EH (cell line): ENCODE measurements around the gene ACTMAP.
"Not testable (repeated sequence)": the region's sequence is repeated elsewhere in the genome, so short reads cannot be mapped to it uniquely, and the experiment has no call there.

Source experiments
- DNase-seq: peaks from one replicate; pipeline ENCODE4 v3.0.0-alpha.2; 2015; ENCODE audit warnings: low read depth

ACTMAP gene

GRCh38 chr19:40750058-40750873 is at the start of gene ACTMAP:
ACTMAP (minus strand) TSS chr19:40750477; CDS start chr19:40749803, 674 bp downstream.
- DNase-seq: peak; percentile 100

DNA sequence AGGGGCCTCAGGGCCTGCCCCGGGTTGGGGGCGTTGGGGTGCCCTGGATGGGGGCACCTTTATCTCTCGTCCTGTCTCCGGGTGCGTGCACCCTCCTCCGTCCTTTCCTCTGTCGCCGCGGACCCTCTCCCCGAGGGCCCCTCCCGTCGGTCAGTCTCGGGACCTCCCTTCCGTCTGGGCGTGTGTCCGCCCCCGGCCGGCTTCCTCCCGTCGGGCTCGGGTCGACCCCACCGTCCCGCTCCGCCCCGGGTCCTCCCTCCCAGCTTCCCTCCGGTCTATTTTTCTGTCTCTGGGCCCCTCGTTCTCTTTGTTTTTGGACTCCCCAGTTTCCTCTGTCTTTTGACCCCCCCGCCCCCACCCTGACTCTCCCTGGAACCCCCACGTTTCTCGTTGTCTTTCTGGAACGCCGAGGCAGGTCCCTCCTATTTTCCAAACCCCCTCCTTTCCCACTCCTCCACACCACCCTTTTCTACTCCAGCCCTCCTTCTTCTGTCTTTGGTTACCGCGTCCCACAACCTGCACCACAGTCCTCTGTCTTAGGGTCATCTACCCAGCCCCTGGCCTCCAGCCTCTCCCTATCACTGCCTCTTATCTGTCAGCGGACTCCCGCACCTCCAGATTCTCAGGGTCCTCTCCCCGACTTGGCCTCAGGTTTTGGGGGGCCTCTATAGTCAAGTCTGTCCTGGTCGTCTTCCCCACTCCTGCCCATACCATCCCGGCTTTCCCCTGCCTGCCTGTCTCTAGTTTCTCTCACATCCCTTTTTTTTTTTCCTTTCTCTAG is 49.5 kb upstream of the ACTMAP start:
- peak; percentile 50 for DNase-seq

DNA sequence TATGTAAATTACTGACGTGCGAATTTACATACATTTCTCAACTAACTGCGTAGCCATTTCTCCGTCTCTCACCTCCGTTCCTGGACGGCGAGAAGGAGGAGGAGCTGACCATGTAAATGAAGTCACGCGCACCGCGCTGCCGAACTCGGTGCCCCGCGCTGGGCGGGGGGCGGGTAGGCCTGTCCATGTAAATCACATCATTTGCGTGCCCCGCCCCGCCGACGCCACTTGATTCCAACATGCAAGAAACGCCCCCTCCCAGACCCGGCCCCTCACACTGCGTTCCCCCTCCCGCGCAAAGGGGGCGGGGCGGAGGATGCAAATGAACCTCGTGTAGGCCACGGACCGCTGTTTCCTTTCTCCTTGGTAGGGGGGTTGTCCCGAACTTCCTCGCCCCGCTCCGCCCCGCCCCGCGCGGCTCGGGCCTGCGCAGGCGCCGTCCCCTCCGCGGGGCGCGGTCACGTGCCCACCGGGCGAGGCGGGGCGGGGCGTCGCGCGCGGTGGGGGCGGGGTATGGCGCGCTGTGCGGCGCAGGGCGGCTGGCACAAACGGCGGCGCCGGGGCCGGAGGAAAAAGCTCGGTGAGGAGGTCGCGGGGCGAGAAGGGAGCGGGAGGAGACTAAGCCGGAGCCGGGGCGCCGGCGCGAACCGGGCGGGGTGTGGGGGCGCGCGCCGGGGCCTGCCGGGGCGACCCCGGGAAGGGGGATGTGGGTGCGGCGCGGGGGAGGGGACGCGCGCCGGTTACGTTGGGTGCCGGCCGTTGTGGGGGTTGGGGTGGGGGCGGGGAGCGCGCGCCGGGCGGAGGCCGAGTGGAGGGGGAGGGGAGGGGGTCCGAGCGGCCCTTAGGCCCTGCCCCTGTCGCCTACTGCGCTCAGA is 48.6 kb upstream of the ACTMAP start, which contains the start of gene EGLN2:
EGLN2 (plus strand) TSS at position 509 of the 875 bp plus-strand sequence. CDS start 1,382 bp downstream, outside the sequence.
- peak; percentile 99 for DNase-seq

GRCh38 chr19:40797963-40798682 is 47.8 kb upstream of the ACTMAP start:
- DNase-seq: peak; percentile 74

DNA sequence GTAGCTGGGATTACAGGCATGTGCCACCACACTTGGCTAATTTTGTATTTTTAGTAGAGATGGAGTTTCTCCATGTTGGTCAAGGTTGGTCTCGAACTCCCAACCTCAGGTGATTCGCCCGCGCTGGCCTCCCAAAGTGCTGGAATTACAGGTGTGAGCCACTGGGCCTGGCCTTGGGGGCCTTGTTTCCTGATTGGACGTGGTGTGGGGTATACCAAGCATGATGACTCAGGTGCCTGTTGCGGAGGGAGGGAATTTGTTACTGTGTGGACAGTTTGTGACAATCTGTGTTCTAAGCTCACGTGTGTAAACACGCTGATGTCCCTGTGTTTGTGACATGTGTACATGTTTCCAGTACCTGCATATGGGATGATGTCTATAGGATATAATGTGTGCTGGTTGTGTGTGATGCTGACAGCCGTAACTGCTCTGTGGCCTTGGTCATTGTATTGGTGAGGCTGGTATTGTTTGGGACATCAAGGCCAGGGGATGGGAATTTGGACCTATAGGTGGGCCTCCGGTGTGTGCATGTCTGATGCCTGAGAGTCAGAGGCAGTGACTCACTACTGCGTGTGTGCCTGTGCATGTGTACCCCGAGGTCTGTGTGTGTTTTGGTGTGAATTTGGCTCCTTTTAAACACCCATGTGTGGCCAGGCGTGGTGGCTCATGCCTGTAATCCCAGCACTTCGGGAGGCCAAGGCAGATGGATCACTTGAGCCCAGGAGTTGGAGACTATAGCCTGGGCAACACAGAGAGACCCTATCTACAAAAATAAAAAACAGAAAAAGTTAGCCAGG is 47.1 kb upstream of the ACTMAP start:
- no peak for DNase-seq

GRCh38 chr19:40791996-40792395 is 41.7 kb upstream of the ACTMAP start:
- no peak for DNase-seq

DNA sequence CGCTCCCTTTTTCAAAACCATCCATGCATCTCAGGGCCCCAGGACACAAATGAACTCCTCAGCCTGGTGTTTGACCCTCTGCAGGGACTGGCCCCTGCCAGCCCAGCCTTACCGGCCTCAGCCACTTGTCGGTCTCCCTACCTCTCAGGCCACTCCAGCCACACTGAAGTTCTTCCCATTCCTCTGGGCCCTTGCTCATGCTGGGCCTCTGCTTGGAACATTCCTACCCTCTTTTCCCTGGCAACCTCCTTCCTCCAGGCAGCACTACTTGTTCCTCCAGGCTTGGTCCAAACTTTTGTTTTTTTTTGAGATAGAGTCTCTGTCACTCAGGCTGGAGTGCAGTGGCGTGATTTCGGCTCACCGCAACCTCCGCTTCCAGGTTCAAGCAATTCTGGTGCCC is 41.1 kb upstream of the ACTMAP start:
- no peak for DNase-seq

DNA sequence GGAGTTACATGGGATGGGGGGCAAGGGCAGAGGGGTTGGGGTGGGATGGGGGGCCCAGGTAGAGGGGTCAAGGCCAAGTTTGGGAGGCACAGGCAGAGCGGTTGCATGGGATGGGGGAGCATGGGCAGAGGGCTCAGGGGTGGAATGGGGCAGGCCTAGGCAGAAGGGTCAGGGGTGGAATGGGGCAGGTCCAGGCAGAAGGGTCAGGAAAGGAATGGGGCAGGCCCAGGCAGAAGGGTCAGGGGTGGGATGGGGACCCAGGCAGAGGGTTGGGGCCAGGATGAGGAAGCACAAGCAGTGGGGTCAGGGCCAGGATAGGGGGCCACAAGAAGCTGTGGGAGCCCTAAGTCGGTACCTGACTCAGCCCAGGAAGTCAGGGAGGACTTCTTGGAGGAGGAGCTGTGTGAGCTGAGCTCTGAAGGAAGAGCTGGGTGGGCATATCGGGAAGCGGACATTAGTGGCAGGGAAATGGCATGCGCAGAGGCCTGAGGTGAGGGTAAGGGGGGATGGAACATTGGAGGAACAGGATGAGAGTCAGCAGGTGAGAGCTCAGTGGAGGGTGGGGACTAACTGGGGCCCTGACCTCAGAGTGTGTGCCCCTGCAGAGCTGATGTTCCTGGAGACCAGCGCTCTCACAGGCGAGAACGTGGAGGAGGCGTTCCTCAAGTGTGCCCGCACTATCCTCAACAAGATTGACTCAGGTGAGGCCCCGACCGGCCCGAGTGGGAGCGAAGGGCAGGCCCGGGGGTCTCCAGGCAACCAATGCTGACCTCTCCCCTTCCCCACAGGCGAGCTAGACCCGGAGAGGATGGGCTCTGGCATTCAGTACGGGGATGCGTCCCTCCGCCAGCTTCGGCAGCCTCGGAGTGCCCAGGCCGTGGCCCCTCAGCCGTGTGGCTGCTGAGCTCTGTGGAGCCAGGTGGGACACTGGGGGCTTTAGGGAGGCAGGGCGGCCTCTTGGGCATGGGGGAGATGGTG is 36.1 kb upstream of the ACTMAP start:
- no peak for DNase-seq

- DNase-seq: no peak
These were observed 35.2 kb upstream of the ACTMAP start for GRCh38 chr19:40785526-40785925.

- DNase-seq: not testable (repeated sequence)
These were observed 33.9 kb upstream of the ACTMAP start for GRCh38 chr19:40784146-40784545.

DNA sequence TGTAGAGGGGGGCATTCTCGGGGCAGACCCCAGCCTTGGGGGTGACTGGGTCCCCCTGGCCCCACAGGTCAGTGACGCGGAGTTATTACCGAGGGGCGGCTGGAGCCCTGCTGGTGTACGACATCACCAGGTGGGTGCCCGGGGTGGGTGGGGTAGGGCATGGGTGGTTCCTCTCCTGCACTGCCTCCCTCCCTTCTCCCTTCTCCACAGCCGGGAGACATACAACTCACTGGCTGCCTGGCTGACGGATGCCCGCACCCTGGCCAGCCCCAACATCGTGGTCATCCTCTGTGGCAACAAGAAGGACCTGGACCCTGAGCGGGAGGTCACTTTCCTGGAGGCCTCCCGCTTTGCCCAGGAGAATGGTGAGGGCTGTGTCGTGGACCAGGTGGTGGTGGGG is 33.4 kb upstream of the ACTMAP start:
- no peak for DNase-seq

DNA sequence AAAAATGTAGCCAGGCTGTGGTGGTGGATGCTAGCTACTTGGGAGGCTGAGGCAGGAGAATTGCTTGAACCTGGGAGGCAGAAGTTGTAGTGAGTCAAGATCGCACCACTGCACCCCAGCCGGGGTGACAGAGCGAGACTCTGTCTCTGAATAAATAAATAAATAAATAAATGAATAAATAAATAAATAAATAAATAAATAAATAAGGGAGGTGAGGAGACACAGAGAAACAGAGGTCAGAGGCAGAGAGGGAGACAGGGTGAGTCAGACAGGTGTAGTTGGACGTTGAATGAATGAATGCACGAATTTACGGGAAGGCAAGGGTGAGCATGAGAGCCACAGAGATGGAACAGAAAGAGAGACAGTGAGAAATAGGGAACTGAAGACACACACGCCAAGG is 30.9 kb upstream of the ACTMAP start:
- no peak for DNase-seq

DNA sequence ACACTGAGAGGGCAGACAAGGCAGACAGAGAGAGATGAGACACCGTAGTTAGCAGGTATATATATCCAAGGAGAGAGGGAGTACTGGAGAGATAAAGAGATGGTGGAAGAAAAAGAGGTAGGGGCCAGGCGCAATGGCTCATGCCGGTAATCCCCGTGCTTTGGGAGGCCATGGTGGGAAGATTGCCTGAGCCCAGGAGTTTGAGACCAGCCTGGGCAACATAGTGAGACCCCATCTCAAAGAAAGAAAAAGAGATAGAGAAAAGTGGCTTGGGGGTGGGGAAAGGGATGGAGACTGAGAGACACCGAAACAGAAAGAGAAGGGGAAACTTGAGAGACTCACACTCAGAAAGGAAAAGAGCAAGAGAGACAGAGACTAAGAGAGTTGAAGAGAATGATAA is 30.3 kb upstream of the ACTMAP start:
- DNase-seq: no peak

DNA sequence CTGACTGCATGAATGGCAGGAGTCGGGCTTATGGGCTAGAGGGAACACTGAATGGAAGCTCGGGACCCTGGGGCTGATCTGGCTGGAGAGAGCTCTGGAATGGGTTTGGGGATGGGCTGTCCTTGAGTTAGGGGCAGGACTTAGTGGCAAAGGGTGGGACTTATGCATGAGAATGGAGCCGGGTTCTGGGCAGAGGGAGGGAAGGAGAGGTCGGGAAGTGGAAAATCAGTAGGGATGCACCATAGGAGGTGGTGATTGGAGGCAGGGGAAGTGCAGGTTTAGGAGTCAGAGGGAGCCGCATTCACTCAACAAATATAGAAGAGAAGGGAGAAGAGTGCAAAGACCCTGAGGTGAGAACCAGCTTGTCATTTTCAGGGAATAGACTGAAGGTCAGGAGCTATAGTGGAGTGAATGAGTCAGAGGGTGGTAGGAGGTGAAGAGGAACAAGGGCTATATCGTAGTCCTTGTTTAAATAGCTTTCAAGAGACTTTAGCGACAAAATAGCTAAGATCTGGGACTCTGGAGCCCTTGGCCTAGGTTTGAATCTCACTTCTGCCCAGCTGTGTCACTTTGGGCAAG is 28.5 kb upstream of the ACTMAP start:
- no peak for DNase-seq

GRCh38 chr19:40777937-40778705 is 27.8 kb upstream of the ACTMAP start, which contains the start of gene RAB4B:
RAB4B (plus strand) TSS chr19:40778247; CDS start chr19:40778376, 129 bp downstream.
- peak; percentile 100 for DNase-seq

GRCh38 chr19:40777645-40777936 is 27.3 kb upstream of the ACTMAP start:
- no peak for DNase-seq

- peak; percentile 94 for DNase-seq
These were observed 26.8 kb upstream of the ACTMAP start for GRCh38 chr19:40776932-40777644.

DNA sequence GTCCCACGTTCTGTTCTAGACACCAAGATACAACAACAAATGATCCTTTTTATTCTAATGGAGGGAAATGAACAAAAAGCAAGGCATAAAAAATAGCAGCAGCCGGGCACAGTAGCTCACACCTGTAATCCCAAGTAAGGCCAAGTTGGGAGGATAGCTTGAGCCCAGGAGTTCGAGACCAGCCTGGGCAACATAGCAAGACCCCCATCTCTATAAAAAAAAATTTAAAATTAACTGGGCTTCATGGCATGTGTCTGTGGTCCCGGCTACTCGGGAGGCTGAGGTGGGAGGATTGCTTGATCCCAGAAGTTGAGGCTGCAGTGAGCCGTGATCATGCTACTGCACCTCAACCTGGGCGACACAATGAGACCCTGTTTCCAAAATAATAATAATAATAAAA is 26.1 kb upstream of the ACTMAP start:
- DNase-seq: no peak
